GM23248 (cell line): ENCODE data around the gene WDR7. TPM values are rescaled to one million over a fixed set of nuclear protein-coding genes. Genes with fewer than 3 reads are reported as not detected.

Source experiments
- DNase-seq: peaks from one replicate; pipeline ENCODE4 v3.0.0-alpha.2; 2015
- H2AFZ ChIP-seq: fragments of 200-600 bp; sonication (generic); 2 replicates; pipeline ENCODE4 v1.6.1; 2016; ENCODE audit warnings: antibody characterized with exemption
- H3F3A ChIP-seq: fragments of 200-600 bp; sonication (generic); 2 replicates; pipeline ENCODE4 v1.6.1; 2016; ENCODE audit warnings: mild to moderate bottlenecking, antibody characterized with exemption, mixed run types; ENCODE audit not compliant: insufficient read depth
- H3K27ac ChIP-seq: fragments of 200-600 bp; sonication (generic); 2 replicates; pipeline ENCODE4 v1.5.1; 2016; ENCODE audit warnings: mild to moderate bottlenecking
- H3K27me3 ChIP-seq: fragments of 200-600 bp; sonication (generic); replicated peaks from 2 replicates; pipeline ENCODE4 v1.6.1; 2016; ENCODE audit warnings: mild to moderate bottlenecking; ENCODE audit not compliant: insufficient read depth
- H3K36me3 ChIP-seq: fragments of 200-600 bp; sonication (generic); 2 replicates; pipeline ENCODE4 v1.6.1; 2016; ENCODE audit warnings: low read depth, mild to moderate bottlenecking
- H3K4me1 ChIP-seq: fragments of 200-600 bp; sonication (generic); 2 replicates; pipeline ENCODE4 v1.6.1; 2016; ENCODE audit warnings: mild to moderate bottlenecking; ENCODE audit not compliant: insufficient read depth
- H3K4me2 ChIP-seq: fragments of 200-600 bp; sonication (generic); one replicate; pipeline ENCODE4 v1.6.1; 2016; ENCODE audit warnings: mild to moderate bottlenecking; ENCODE audit not compliant: unreplicated experiment
- H3K4me3 ChIP-seq: fragments of 200-600 bp; sonication (generic); 2 replicates; pipeline ENCODE4 v1.5.1; 2016; ENCODE audit warnings: mild to moderate bottlenecking
- H3K79me2 ChIP-seq: fragments of 200-600 bp; sonication (generic); 2 replicates; pipeline ENCODE4 v1.6.1; 2016; ENCODE audit warnings: mild to moderate bottlenecking; ENCODE audit not compliant: insufficient read depth
- H3K9ac ChIP-seq: fragments of 200-600 bp; sonication (generic); 2 replicates; pipeline ENCODE4 v1.6.1; 2016; ENCODE audit warnings: mild to moderate bottlenecking
- H3K9me2 ChIP-seq: fragments of 200-600 bp; sonication (generic); 2 replicates; pipeline ENCODE4 v1.6.1; 2016; ENCODE audit warnings: mixed run types, mild to moderate bottlenecking, moderate library complexity; ENCODE audit not compliant: insufficient read depth
- H3K9me3 ChIP-seq: fragments of 200-600 bp; sonication (generic); one replicate; pipeline ENCODE4 v1.6.1; 2017; ENCODE audit warnings: low read depth
- H4K20me1 ChIP-seq: fragments of 200-600 bp; sonication (generic); 2 replicates; pipeline ENCODE4 v1.6.0; 2016; ENCODE audit not compliant: insufficient read depth
- EZH2 ChIP-seq: fragments of 200-600 bp; sonication (generic); IDR thresholded peaks from 2 replicates; pipeline ENCODE4 v1.6.1; 2018; ENCODE audit warnings: antibody characterized with exemption, mild to moderate bottlenecking; ENCODE audit not compliant: insufficient read depth, poor library complexity, severe bottlenecking
- EZH2phosphoT487 ChIP-seq: fragments of 200-600 bp; sonication (generic); IDR thresholded peaks from 2 replicates; pipeline ENCODE4 v1.6.1; 2018; ENCODE audit warnings: antibody characterized with exemption, moderate library complexity, mild to moderate bottlenecking, low read depth; ENCODE audit not compliant: insufficient read depth
- WGBS, 2 experiments: methylation state at CpG; one replicate each; pipeline ENCODE4 v1.1.6; 2015 to 2017; ENCODE audit warnings: low lambda C conversion rate in 2 of 2, low coverage in 1 of 2; ENCODE audit errors: missing lambda C conversion rate in 2 of 2; 5-methylcytosine and 5-hydroxymethylcytosine counted together
- in situ Hi-C: fragments of 300-500 bp; cut with MboI; formaldehyde crosslinking; loops from 2 replicates; pipeline ENCODE4 v1.15.0; 2020
- polyA plus RNA-seq: library from polyadenylated mRNA; unstranded; fragments of >200 nt; fragmentation: Nextera tagmentation; extraction: Ambion mirVana; gene quantifications from 2 replicates; pipeline ENCODE4 v1.2.1, GENCODE V29; 2016
- total RNA-seq: library from RNA; depleted of rRNA; stranded (reverse); fragments of >200 nt; shearing (Covaris generic); gene quantifications from 2 replicates; pipeline ENCODE4 v1.2.3, GENCODE V29; 2014

Gene WDR7
- total and polyA plus RNA-seq, 2 experiments from 2014 or later = 6.7 to 8.3 TPM

DNA sequence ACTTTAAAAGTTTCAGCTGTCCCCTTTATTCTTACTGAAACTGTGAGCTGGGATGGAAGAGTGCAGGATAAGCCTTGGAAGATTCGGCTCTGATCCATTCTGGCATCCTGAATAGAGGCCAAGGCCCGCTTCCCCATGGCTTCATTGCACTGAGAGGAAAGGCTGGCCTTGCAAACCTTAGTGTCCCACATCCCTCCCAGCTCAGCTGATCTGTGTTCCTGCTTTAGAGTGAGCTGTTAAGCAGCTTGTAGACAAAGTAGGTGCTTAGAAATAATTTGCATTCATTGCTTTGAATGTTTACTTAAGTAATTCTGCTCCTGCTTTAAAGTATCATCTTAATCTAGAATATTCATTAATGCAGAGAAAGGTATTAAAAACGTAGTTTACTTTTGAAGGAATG is 326.1 kb downstream of the WDR7 start:
- Histone ChIP-seq H4K20me1 (no peaks in the 10 kb centered on the region), H3K4me3 (no peak overlapping the region), H3K9me2 (no peaks in the 10 kb centered on the region), H3K4me2 (no peak overlapping the region), H3F3A (no peaks in the 10 kb centered on the region), H3K36me3 (no peaks in the 10 kb centered on the region), H3K27me3 (no peaks in the 10 kb centered on the region), H3K4me1 (no peaks in the 10 kb centered on the region), H3K9ac (no peak overlapping the region), H3K9me3 (no peaks in the 10 kb centered on the region), H3K79me2 (no peaks in the 10 kb centered on the region), H3K27ac (no peak overlapping the region), H2AFZ (no peak overlapping the region)
- no peak for DNase-seq
- in situ Hi-C loops = no loop called here
- TF ChIP-seq EZH2phosphoT487 = no peak
- TF ChIP-seq EZH2 = no peak
- 75 to 80% methylated on average over 3 of the region's 3 CpGs for WGBS, 2 experiments

DNA sequence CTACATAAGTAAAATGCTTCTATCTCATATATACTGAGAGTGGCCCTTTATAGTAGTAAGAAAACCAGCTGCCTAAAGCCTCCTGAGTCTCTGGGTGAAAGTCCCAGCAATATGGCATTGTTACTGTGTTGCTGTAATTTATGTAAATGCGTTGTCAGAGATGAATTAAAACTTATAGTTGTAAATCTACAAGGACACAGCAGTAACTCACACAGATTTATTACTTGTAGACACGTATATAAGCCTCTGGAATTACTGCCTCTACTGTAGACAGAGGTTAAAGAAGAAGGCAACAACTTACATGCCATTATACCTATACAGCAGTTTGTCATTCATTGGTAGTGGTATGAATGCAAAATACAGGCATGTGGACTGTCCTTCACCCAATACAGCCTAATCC is 326.6 kb downstream of the WDR7 start:
- Histone ChIP-seq H3K4me3 (no peak overlapping the region), H3F3A (no peaks in the 10 kb centered on the region), H3K9me3 (no peaks in the 10 kb centered on the region), H3K4me2 (no peak overlapping the region), H3K27me3 (no peaks in the 10 kb centered on the region), H4K20me1 (no peaks in the 10 kb centered on the region), H2AFZ (no peak overlapping the region), H3K36me3 (no peaks in the 10 kb centered on the region), H3K9me2 (no peaks in the 10 kb centered on the region), H3K9ac (no peak overlapping the region), H3K27ac (no peak overlapping the region), H3K79me2 (no peaks in the 10 kb centered on the region), H3K4me1 (no peaks in the 10 kb centered on the region)
- in situ Hi-C loops = no loop called here
- TF ChIP-seq EZH2 = no peak
- no peak for TF ChIP-seq EZH2phosphoT487
- no peak for DNase-seq
- 94% methylated on average over 2 of the region's 2 CpGs for WGBS, 2 experiments

DNA sequence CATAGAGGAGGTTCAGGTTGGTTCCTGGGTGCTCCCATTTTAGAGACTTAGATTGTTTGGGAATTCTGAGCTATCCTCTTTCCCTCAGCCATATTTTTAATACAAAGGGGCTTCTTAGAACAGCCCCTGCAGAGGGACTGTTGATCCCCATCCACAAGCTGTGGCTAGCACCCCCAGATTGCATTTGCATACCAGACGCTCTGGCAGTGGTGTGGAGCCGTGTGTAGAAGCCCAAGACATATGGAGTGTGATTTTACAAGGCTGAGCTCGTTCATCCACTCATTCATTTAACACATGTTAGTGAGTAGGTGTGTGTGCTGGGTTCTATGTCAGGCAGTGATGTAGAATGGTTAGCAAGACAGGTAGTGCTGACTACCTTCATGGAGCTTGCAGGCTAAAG is 329.0 kb downstream of the WDR7 start:
- in situ Hi-C loops = no loop called here
- H3K4me3 ChIP-seq = no peak overlapping the region
- H3K9me2 ChIP-seq = no peaks in the 10 kb centered on the region
- H3K9me3 ChIP-seq = no peaks in the 10 kb centered on the region
- H3K4me2 ChIP-seq = no peak overlapping the region
- H3K9ac ChIP-seq = no peak overlapping the region
- no peaks in the 10 kb centered on the region for H3K36me3 ChIP-seq
- no peaks in the 10 kb centered on the region for H3K4me1 ChIP-seq
- H3K27me3 ChIP-seq = no peaks in the 10 kb centered on the region
- WGBS, 2 experiments = 86 to 90% methylated on average over 3 of the region's 3 CpGs
- H3K79me2 ChIP-seq = no peaks in the 10 kb centered on the region
- H4K20me1 ChIP-seq = no peaks in the 10 kb centered on the region
- no peak overlapping the region for H2AFZ ChIP-seq
- no peak overlapping the region for H3K27ac ChIP-seq
- no peak for TF ChIP-seq EZH2phosphoT487
- no peaks in the 10 kb centered on the region for H3F3A ChIP-seq
- DNase-seq = no peak

DNA sequence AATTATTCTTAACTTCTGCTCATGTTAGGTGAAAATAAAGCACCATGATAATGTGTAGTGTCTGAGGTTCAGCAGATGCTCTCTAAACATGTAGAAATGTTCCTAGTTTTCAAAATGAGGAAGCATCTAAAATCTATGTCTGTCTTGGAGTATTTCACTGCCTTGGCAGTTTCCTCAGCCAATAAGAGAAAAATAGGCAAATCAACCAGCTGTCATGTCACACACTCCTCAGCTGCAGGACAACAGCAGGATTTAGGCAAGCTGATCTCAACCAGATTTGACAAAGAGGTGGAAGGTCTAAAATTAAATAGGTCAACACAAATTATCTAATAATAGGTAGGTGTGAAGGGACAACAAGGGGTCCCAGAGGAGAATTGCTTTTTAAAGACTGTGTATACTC is 331.6 kb downstream of the WDR7 start:
- Histone ChIP-seq H4K20me1 (no peaks in the 10 kb centered on the region), H3K36me3 (no peaks in the 10 kb centered on the region), H3K27me3 (no peaks in the 10 kb centered on the region), H3F3A (no peaks in the 10 kb centered on the region), H2AFZ (no peak overlapping the region), H3K9ac (no peak overlapping the region), H3K9me3 (no peaks in the 10 kb centered on the region), H3K4me3 (no peak overlapping the region), H3K9me2 (no peaks in the 10 kb centered on the region), H3K79me2 (no peaks in the 10 kb centered on the region), H3K4me2 (no peak overlapping the region), H3K27ac (no peak overlapping the region), H3K4me1 (no peaks in the 10 kb centered on the region)
- TF ChIP-seq EZH2 = no peak
- TF ChIP-seq EZH2phosphoT487 = no peak
- in situ Hi-C loops = no loop called here
- DNase-seq = no peak

DNA sequence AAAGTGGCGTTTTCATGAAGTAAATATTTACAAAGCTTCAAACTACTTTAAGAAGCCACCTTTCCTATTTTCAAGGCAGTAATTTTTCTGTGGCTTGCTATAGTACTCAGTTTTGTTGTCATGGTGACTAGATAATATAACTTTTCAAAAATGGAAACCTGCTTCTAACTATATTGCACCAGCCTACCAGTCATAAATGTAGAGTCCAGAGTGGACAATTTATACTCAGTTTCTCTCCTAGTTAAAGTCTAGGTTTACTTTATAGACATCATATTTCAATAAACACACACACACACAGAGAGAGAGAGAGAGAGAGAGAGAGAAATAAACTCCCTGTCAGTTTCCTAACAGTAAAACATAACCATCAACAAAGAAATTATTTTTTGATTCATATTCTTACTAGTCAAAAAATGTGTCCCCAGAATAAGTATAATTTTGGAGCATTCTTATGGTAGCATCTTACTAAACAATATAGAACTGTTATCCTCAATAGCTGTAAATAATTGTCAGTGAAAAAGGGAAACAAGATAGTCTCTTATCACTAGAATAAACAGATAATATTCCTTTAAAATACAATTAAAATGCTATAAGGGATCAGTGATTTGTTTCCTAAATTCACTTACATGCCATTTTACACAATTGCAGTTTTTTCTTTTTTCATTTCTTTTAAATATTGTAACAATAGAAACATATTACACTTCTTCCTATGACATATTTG is 332.3 kb downstream of the WDR7 start:
- in situ Hi-C loops = no loop called here
- no peaks in the 10 kb centered on the region for H3K27me3 ChIP-seq
- WGBS, 2 experiments = 88 to 100% methylated on average over 1 of the region's 1 CpG
- H3K4me3 ChIP-seq = no peak overlapping the region
- no peak for DNase-seq
- no peaks in the 10 kb centered on the region for H3K4me1 ChIP-seq
- no peaks in the 10 kb centered on the region for H3F3A ChIP-seq
- H2AFZ ChIP-seq = no peak overlapping the region
- no peaks in the 10 kb centered on the region for H3K9me3 ChIP-seq
- no peak overlapping the region for H3K9ac ChIP-seq
- no peaks in the 10 kb centered on the region for H3K79me2 ChIP-seq
- no peak overlapping the region for H3K27ac ChIP-seq
- H3K9me2 ChIP-seq = no peaks in the 10 kb centered on the region
- no peak for TF ChIP-seq EZH2phosphoT487
- TF ChIP-seq EZH2 = no peak
- no peaks in the 10 kb centered on the region for H3K36me3 ChIP-seq
- H4K20me1 ChIP-seq = no peaks in the 10 kb centered on the region
- H3K4me2 ChIP-seq = no peak overlapping the region
